22Rv1 (cell line): ENCODE results near the gene DNMBP.

Experiments used
- CTCF ChIP-seq: fragments of 450-650 bp; IDR thresholded peaks from 2 replicates; pipeline ENCODE4 v1.5.1; 2017; ENCODE audit warnings: mild to moderate bottlenecking
- ZFX ChIP-seq: fragments of 450-650 bp; IDR thresholded peaks from 2 replicates; pipeline ENCODE4 v1.6.1; 2017; ENCODE audit warnings: antibody characterized with exemption, borderline replicate concordance

GRCh38 chr10:99929360-99929759 lies 80.4 kb downstream of the DNMBP start:
- TF ChIP-seq CTCF: no peak
- no peak for TF ChIP-seq ZFX
